Inferior parietal cortex (tissue), 1 donor: Measurements from ENCODE around the gene SLC7A6.

Source experiments
- DNase-seq: peaks from one replicate; pipeline ENCODE4 v3.0.0-alpha.2; 2016; ENCODE audit errors: extremely low spot score

The SLC7A6 gene

GRCh38 chr16:68264128-68265077 is at the start of gene SLC7A6:
Gene SLC7A6, plus strand, starts transcription at chr16:68264526. Its CDS starts 10,201 bp downstream, at chr16:68274727.
- peak; percentile 62 for DNase-seq

GRCh38 chr16:68214726-68215125 is 49.6 kb upstream of the SLC7A6 start:
- DNase-seq, result no peak

GRCh38 chr16:68215302-68215701 is 49.0 kb upstream of the SLC7A6 start:
- no peak for DNase-seq

GRCh38 chr16:68216240-68216639 is 48.1 kb upstream of the SLC7A6 start:
- DNase-seq, result no peak

GRCh38 chr16:68217506-68217905 is 46.8 kb upstream of the SLC7A6 start:
- no peak for DNase-seq

- no peak for DNase-seq
Observed at GRCh38 chr16:68219725-68220351, 44.5 kb upstream of the SLC7A6 start.

- no peak for DNase-seq
Observed at GRCh38 chr16:68223072-68223471, 41.3 kb upstream of the SLC7A6 start.

GRCh38 chr16:68226116-68226515 is 38.2 kb upstream of the SLC7A6 start:
- no peak for DNase-seq

- no peak for DNase-seq
Observed at GRCh38 chr16:68227183-68227793, 37.0 kb upstream of the SLC7A6 start.

GRCh38 chr16:68227850-68228553 is 36.3 kb upstream of the SLC7A6 start:
- DNase-seq, result no peak

- DNase-seq, result no peak
Observed at GRCh38 chr16:68228652-68229051, 35.7 kb upstream of the SLC7A6 start.

GRCh38 chr16:68229431-68230175 is 34.7 kb upstream of the SLC7A6 start:
- DNase-seq, result peak; percentile 91

GRCh38 chr16:68230176-68230571 is 34.2 kb upstream of the SLC7A6 start:
- DNase-seq, result no peak

GRCh38 chr16:68230956-68231355 is 33.4 kb upstream of the SLC7A6 start:
- DNase-seq, result no peak

- DNase-seq, result no peak
Observed at GRCh38 chr16:68231384-68232136, 32.8 kb upstream of the SLC7A6 start.

GRCh38 chr16:68232335-68232734 is 32.0 kb upstream of the SLC7A6 start:
- no peak for DNase-seq

- DNase-seq, result no peak
Observed at GRCh38 chr16:68233085-68233834, 31.1 kb upstream of the SLC7A6 start.

GRCh38 chr16:68233835-68234187 is 30.5 kb upstream of the SLC7A6 start:
- DNase-seq, result no peak

- no peak for DNase-seq
Observed at GRCh38 chr16:68234188-68235107, 29.9 kb upstream of the SLC7A6 start.
